Stimulated activated naive CD8-positive, alpha-beta T cell treated with anti-CD3 and anti-CD28 coated beads, Interleukin-15, Interleukin-2, amounts not matched to agents 100 ng/mL and 50 ng/mL, for 24 hours (primary cell): ENCODE data around the gene MLXIP.

Source experiments
- H3K27ac Mint-ChIP-seq: one replicate; pipeline ENCODE4 v1.8.0; 2021; ENCODE audit warnings: mild to moderate bottlenecking, mixed read lengths
- H3K27me3 Mint-ChIP-seq: one replicate; pipeline ENCODE4 v1.8.0; 2021; ENCODE audit warnings: mixed read lengths
- H3K36me3 Mint-ChIP-seq: one replicate; pipeline ENCODE4 v1.8.0; 2021; ENCODE audit warnings: low read depth, mixed read lengths
- H3K4me1 Mint-ChIP-seq: one replicate; pipeline ENCODE4 v1.8.0; 2021; ENCODE audit warnings: low read depth, mixed read lengths
- H3K4me3 Mint-ChIP-seq: one replicate; pipeline ENCODE4 v1.8.0; 2021; ENCODE audit warnings: mild to moderate bottlenecking, mixed read lengths
- H3K9me3 Mint-ChIP-seq: one replicate; pipeline ENCODE4 v1.8.0; 2021; ENCODE audit warnings: mixed read lengths

Gene MLXIP

DNA sequence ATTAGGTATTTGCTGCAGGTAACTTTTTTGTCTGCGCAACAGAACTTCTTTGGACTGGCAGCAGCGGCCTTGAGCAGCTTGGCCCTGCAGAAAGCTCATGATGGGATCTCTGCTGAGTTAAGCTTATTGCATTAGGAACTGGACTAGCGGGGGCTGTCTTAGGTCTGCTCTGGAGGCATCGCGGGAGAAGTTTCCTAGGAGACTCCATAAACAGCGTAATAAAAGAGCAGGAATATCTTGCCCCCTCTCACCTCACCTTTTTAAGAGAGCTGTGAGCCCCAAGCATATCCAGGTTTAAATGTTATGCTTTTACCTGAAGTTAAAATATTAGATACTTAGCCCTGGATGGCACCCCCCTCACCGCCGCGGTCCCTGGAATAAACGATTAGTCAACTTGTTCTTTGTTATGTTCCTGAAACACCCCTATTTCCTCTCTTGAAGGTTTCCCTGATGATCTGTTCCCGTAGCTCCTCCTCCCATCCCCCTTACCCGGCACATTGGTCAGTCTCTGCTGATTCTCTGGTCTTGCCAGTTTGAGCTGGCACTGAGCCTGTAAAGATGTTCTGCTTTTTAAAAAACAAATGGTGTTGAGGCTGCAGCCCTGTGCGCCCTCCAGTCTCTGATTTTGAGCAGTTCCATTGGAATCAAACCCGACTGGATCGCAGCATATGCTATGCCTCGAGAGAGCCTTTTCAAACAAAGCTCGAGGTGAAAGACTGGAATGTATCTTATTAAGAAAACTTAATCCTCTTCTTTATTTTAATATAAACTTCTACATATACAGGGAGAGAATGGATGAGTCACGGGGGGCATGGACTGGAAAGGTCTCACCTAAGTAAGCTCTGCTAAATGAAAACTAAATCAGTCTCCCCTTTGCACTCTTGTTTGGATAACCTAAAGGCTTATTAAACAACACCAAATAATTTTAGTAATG, 1.9 kb downstream of the MLXIP start:
- H3K4me1 Mint-ChIP-seq: peaks cover 76% of the 10 kb centered on the region

DNA sequence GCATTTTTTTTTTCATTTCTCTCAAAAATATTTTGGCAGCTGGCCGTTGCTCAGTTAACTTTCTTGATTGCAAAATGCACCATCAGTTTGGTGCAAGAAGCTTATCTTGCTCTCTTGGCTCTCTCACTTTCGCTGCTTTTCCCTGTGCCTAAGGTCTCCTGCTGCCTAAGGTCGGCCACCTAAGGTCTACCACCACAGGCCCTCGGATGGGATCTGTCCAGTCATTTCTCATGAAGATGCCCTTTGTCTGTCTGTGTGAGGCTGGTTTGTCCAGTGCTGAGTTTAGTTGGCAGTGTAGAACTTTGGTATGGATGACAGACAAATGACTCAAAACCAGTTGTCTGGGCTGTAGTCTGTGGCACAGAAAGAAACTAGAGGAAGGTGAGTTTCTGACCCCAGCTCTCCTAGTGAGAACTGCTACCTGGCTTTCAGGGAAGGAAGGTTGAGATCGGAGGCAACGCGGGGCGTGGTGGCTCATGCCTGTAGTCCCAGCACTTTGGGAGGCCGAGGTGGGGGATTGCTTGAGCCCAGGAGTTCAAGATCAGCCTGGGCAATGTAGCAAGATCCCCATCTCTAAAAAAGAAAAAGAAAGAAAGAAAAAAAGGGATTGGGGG, 2.6 kb downstream of the MLXIP start:
- Mint-ChIP-seq H3K27me3 (no peaks in the 10 kb centered on the region), H3K36me3 (peaks cover 16% of the 10 kb centered on the region), H3K4me1 (peaks cover 81% of the 10 kb centered on the region), H3K4me3 (peak overlapping the region; percentile 95), H3K27ac (peak overlapping the region; percentile 93), H3K9me3 (no peaks in the 10 kb centered on the region)

More for the DNA sequence above, 1.9 kb downstream of the MLXIP start:
- peaks cover 8% of the 10 kb centered on the region for H3K36me3 Mint-ChIP-seq
- H3K27me3 Mint-ChIP-seq: no peaks in the 10 kb centered on the region
- H3K27ac Mint-ChIP-seq: peak overlapping the region; percentile 93
- H3K9me3 Mint-ChIP-seq: no peaks in the 10 kb centered on the region
- H3K4me3 Mint-ChIP-seq: peak overlapping the region; percentile 95

DNA sequence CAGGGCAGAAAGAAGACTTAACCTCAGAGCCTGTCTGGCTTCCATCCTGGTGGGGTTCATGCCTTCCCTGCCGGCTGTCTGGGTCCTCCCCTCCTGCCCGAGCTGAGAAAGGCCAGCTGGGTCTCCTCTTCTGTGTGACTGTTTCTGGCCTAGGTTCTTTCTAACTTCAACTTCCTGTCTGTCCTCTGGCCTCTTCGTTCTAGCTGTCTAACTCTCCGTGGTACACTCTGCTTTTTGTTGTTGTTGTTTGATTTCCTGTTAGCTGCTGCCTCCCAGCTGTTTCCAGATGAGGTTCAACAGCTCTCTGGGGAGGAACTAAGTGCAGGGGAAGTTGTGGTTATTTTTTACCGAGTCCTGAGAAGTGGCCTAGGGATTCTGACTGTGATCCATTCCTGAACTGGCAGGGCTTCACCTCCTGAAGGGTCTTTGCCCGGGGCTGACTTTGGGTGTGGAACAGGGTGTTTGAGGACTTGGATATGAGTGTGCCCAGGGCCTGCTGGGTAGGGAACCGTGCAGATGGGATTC, 3.2 kb downstream of the MLXIP start:
- Mint-ChIP-seq H3K36me3 (peaks cover 20% of the 10 kb centered on the region), H3K27ac (peak overlapping the region; percentile 93), H3K4me1 (peaks cover 81% of the 10 kb centered on the region), H3K27me3 (no peaks in the 10 kb centered on the region), H3K4me3 (peak overlapping the region; percentile 95), H3K9me3 (no peaks in the 10 kb centered on the region)

DNA sequence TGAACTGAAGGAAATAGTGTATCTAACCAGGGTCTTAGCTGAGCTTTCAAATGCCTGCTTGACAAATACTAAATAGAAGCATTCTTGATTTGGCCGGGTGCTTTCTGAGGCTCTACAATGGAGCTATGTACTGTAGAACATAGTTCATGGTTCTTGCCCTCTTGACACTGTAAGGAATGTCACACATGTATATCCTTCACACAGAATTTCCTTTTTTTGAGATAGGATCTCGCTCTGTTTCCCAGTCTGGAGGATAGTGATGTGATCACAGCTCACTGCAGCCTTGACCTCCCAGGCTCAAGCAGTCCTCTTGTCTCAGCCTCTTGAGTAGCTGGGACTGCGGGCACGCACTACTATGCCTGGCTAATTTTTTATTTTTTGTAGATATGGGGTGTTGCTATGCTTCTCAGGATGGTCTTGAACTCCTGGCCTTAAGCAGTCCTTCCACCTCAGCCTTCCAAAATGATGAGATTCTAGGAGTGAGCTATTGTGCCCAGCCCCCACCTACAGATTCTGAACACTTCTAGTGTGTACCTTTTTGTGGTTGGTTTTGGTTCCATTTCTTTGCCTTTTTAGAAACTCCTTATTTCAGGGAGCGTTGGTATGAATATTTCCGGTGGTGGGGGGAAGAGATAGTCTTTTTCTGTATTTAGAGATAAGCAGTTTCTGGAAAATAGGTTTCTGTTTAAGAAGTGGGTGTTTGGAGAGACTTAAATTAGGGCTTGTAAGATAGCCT, 4.2 kb downstream of the MLXIP start:
- H3K27ac Mint-ChIP-seq: peak overlapping the region; percentile 73
- no peaks in the 10 kb centered on the region for H3K27me3 Mint-ChIP-seq
- H3K4me1 Mint-ChIP-seq: peaks cover 84% of the 10 kb centered on the region
- peak overlapping the region; percentile 95 for H3K4me3 Mint-ChIP-seq
- H3K36me3 Mint-ChIP-seq: peaks cover 30% of the 10 kb centered on the region
- no peaks in the 10 kb centered on the region for H3K9me3 Mint-ChIP-seq

DNA sequence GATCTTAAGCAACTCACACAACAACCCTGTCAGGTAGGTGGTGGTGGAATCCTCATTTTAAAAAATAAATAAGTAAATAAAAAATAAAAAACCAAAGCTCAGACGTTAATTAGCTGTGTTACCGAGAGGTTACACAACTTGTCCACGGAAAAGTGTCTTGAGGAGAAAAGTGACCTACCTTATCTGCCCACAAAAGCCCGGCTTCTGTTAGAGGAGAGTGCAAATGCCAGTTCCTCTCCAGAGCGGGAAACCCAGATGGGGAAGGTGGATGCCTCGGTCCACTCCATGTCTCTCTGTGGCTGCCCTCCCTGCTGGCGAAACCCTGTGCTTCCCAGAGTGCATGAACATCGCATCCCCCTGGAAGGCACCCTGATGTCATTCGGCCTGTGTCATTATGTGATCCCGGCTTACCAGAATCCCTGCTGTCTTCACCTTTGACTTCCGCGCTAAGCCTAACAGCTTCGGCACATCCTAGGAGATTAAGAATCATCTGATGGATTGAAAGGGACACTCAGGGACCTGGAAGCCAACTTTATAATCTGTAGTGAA, 6.4 kb downstream of the MLXIP start:
- Mint-ChIP-seq H3K4me1 (peaks cover 88% of the 10 kb centered on the region), H3K27me3 (no peaks in the 10 kb centered on the region), H3K27ac (no peak overlapping the region), H3K9me3 (no peaks in the 10 kb centered on the region), H3K4me3 (peak overlapping the region; percentile 20), H3K36me3 (peaks cover 30% of the 10 kb centered on the region)

DNA sequence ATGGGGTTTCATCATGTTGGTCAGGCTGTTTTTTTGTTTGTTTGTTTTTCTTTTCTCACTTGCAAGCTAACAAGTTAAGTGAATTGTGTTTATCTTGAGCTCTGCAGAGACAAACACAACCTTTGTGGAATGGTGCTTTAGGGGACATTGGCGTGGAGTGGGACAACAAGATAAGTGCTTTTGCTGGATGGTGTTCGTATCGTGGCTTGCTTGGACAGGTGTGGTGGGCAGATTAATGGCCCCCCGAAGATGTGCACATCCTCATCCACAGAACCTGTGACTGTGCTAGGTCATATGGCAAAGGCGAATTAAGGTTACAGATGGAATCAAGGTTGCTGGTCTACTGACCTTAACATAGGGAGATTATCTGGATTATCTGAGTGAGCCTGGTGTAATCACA, 7.0 kb downstream of the MLXIP start:
- H3K4me3 Mint-ChIP-seq: peak overlapping the region; percentile 64

DNA sequence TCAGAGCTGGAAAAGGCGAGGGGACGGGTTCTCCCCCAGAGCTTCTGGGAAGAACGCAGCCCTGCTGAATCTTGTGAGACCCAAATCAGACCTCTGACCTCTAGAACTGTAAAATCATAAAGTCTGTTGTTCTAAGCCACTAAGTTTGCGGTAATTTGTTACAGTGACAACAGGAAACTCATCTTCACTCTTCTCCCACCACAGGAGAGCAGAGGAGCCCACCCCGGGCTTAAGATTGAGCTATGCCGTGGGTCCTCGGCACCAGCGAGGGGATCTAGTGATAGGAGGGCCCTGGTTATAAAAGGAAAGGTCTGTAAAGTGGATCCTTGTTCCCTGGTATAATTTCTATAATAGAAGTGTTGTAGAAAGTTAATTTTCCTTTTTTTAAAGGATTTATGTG, 7.6 kb downstream of the MLXIP start:
- peak overlapping the region; percentile 64 for H3K4me3 Mint-ChIP-seq
- peaks cover 76% of the 10 kb centered on the region for H3K4me1 Mint-ChIP-seq
- H3K27me3 Mint-ChIP-seq: no peaks in the 10 kb centered on the region
- no peaks in the 10 kb centered on the region for H3K9me3 Mint-ChIP-seq
- peak overlapping the region; percentile 45 for H3K27ac Mint-ChIP-seq
- H3K36me3 Mint-ChIP-seq: peaks cover 34% of the 10 kb centered on the region

More for the DNA sequence above, 7.0 kb downstream of the MLXIP start:
- no peaks in the 10 kb centered on the region for H3K27me3 Mint-ChIP-seq
- H3K36me3 Mint-ChIP-seq: peaks cover 32% of the 10 kb centered on the region
- peak overlapping the region; percentile 45 for H3K27ac Mint-ChIP-seq
- H3K9me3 Mint-ChIP-seq: no peaks in the 10 kb centered on the region
- peaks cover 82% of the 10 kb centered on the region for H3K4me1 Mint-ChIP-seq

DNA sequence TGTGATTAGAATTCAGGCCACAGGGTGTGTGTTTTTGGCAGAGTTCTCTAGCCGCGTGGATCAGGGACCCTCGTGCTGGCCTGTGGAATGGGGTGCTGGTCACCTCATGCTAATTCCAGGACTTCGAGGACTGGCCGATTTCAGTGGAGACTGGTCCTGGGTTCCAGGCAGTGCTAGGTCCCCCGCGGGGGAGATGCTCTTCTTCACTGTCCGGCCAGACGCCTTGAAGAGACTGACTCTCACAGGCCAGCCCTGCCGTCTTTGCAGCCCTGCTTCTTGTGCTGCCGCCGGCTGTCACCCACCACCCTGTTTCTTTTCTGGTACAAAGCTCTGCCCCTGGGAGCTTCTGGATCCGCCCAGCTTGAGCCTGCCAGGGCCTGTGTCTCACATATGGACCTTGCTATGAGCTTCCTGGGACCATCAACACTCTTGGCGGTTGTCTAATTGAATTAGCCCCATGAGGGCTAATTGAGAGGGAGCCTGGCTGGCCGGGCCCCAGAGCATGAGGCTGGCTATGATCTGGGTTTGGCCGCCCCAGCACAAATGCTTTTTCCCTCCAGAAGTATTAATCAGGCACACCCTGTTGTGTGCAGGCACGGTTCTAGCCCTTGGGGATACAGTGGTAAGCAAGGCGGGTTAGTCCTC, 8.2 kb downstream of the MLXIP start:
- Mint-ChIP-seq H3K4me3 (peak overlapping the region; percentile 64), H3K27ac (peak overlapping the region; percentile 45), H3K9me3 (no peaks in the 10 kb centered on the region), H3K36me3 (peaks cover 39% of the 10 kb centered on the region), H3K27me3 (no peaks in the 10 kb centered on the region), H3K4me1 (peaks cover 70% of the 10 kb centered on the region)

DNA sequence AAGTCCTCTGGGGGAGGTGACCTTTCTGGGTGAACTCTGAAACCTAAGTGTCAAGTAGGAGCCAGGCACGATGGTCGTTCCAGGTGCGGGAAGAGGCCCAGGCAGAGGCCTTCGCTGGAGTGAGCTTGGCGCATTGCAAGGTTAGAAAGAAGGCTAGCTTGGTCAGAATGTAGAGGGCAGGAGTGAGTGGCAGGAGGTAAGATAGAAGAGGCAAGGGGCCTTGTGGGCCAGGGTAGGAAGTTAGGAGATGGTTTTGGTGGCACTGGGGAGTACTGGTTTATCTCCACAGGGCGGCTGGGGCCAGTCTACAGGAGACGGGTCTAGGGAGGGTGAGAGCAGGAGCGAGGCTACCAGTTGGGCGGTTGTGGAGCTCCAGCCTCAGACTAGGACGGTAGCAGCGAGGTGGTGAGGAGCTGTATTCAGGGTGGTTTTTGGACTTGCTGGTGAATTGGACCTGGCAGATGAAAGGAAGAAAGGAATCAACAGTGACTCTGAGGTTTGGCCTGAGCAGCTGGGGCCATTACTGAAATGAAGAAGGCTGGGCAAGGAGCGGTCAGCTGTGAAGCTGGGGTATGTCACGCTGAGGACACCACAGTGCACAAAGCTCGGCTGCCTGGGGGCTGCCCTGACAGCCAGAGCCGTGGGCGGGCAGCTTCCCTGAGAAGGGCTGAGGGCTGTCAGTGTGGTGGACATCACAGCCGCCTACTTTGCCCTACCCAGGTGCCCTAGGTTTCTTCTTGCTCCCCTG, 9.0 kb downstream of the MLXIP start:
- peak overlapping the region; percentile 45 for H3K27ac Mint-ChIP-seq
- H3K4me3 Mint-ChIP-seq: peak overlapping the region; percentile 2
- no peaks in the 10 kb centered on the region for H3K9me3 Mint-ChIP-seq
- peaks cover 62% of the 10 kb centered on the region for H3K4me1 Mint-ChIP-seq
- H3K27me3 Mint-ChIP-seq: no peaks in the 10 kb centered on the region
- peaks cover 42% of the 10 kb centered on the region for H3K36me3 Mint-ChIP-seq

DNA sequence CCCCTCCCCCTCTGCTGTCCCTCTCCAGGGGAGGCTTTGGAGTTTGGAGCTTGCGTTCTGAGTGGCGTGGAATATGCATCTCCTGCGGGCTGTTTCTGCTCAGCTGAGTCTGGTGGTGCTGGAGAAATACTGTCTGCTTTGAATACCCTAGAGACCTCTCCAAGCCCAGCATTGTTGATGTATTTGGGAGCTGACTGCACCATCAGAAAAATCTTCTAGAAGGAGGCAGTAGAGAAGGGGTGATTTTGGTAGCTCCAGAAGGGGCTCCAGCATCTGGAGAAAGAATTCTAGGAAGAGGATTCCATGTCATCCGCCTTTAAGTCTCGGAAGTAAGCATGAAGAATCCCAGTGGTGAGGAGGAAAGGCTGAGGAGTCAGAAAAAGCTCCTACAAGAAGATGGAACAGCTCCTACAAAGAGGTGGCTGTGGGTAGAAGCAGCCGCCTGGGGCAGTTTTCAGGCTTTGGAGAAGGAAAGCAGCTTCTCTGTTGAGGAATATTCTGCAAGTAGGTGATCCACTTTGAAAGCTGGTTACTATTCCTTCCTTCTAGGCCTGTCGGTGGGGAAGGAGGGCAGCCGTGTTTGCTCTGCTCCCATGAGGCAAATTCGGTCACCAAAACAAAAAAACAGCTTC, 9.7 kb downstream of the MLXIP start:
- Mint-ChIP-seq H3K36me3 (peaks cover 42% of the 10 kb centered on the region), H3K4me3 (no peak overlapping the region), H3K4me1 (peaks cover 55% of the 10 kb centered on the region), H3K27ac (no peak overlapping the region), H3K9me3 (no peaks in the 10 kb centered on the region), H3K27me3 (no peaks in the 10 kb centered on the region)

DNA sequence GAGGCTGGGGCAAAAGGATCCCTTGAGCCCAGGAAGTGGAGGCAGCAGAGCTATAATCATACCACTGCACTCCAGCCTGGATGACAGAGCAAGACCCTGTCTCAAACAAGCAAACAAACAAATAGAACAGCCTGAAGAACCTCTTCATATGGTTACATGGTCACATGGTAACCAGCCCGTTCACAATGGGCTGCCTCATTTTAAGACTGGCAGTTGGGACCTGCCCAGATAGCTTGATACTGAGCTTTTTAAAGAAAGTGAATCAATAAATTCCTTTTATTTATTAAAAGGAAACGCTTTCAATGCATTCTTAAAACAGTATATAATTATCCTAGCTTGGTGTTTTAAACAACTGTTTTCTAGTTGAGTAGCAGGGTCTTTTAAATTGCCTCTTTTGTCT, 10.5 kb downstream of the MLXIP start:
- H3K4me3 Mint-ChIP-seq: no peak overlapping the region
- H3K27me3 Mint-ChIP-seq: no peaks in the 10 kb centered on the region
- H3K4me1 Mint-ChIP-seq: peaks cover 47% of the 10 kb centered on the region
- H3K9me3 Mint-ChIP-seq: no peaks in the 10 kb centered on the region
- peaks cover 37% of the 10 kb centered on the region for H3K36me3 Mint-ChIP-seq
- H3K27ac Mint-ChIP-seq: peak overlapping the region; percentile 72

DNA sequence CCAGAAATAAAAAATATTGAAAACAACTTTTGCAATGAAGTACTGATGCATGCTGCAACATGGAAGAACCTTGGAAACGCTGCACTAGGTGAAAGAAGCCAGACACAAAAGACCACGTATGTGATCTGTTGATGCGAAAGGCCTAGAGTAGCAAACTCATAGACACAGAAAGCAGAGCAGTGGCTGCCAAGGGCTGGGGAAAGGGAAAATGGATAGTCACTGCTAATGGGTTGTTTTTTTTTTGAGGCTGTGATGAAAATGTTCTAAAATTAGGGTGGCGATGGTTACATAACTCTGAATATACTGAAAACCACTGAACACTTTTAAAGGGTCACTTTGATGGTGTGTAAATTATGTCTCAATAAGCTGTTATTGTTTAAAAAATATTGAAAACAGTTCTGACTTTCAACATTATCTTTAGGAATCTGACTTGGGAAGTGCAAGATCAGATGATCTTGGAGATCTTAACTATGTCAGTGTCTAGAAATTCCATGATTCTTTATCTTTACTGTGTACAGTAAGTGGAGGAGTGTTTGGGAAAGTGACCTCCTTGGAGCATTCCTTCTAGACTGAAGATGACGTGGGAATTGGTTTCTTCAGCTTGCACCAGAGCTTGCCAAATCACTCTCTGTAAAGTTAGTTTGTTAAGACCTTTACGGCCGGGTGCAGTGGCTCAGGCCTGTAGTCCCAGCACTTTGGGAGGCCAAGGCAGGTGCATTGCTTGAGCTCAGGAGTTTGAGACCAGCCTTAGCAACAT, 12.4 kb downstream of the MLXIP start:
- Mint-ChIP-seq H3K27ac (peak overlapping the region; percentile 14), H3K27me3 (no peaks in the 10 kb centered on the region), H3K4me3 (no peak overlapping the region), H3K9me3 (no peaks in the 10 kb centered on the region), H3K36me3 (peaks cover 29% of the 10 kb centered on the region), H3K4me1 (peaks cover 28% of the 10 kb centered on the region)
